ENCODE data around the gene TRIL. TPM values are rescaled to one million over a fixed set of nuclear protein-coding genes. Genes with fewer than 3 reads are reported as not detected.

Gene TRIL
- total and polyA plus RNA-seq, 2 of the 4 experiments (the other 2 are of a cell fraction) = under 0.01 to 0.09 TPM

DNA sequence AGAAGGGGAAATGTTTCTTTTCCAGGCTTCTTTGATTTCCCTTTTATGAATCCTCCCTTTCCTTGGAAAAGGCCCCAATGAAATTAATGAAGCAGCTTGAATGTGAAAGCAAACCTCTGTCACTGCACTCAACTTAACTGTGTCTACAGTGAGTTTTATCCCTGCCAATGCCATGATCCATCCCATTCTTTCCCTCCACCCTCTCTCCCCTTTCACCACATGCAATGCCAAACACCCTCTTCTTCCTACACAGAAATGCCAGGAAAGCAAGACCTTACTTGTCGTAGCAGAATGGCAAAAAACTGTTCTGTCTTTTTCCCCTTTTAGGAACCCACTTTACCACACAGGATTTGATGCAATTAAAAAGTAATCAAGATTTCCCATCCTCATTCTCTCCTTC, 47.3 kb upstream of the TRIL start:
- Histone ChIP-seq H2BK20ac (ENCODE audit: low read depth, low read length) (no peak overlapping the region), H3K27me3 (ENCODE audit: control insufficient read depth, insufficient read depth, low read length) (peaks cover 12% of the 10 kb centered on the region), H3K27ac (ENCODE audit: insufficient read depth, low read length) (no peak overlapping the region), H3K4me1 (ENCODE audit: control insufficient read depth, insufficient read depth, low read length) (no peaks in the 10 kb centered on the region), H2BK120ac (ENCODE audit: low read depth, low read length) (no peak overlapping the region), H4K20me1 (ENCODE audit: insufficient read depth, low read length) (no peaks in the 10 kb centered on the region), H2AK5ac (ENCODE audit: low read depth, low read length) (no peak overlapping the region), H3K4ac (ENCODE audit: low read depth, low read length) (no peak overlapping the region), H3K9me1 (ENCODE audit: insufficient read depth, low read length) (no peaks in the 10 kb centered on the region), H3K79me1 (ENCODE audit: low read depth in 1 of 2, low read length in 2 of 2) (no peaks in the 10 kb centered on the region), H3K4me2 (ENCODE audit: low read depth, low read length) (no peak overlapping the region), H3K9me3 (ENCODE audit: control insufficient read depth, insufficient read depth, low read length) (no peaks in the 10 kb centered on the region), H3K36me3 (ENCODE audit: control insufficient read depth, insufficient read depth, low read length) (no peaks in the 10 kb centered on the region), H3K4me3 (ENCODE audit: insufficient read depth, low read depth, low read length) (no peak overlapping the region), H3K18ac (ENCODE audit: low read depth, low read length) (no peak overlapping the region), H3K56ac (ENCODE audit: extremely low read depth, insufficient read depth, low read length) (no peak overlapping the region), H4K8ac (ENCODE audit: low read depth in 2 of 2, low read length in 2 of 2) (no peak overlapping the region), H2AK9ac (replicated peaks; ENCODE audit: low read depth, low read length, poor library complexity) (no peak overlapping the region), H2BK15ac (ENCODE audit: low read depth, low read length) (no peak overlapping the region), H4K5ac (ENCODE audit: low read depth, low read length) (no peak overlapping the region), H2AFZ (replicated peaks; ENCODE audit: low read length, poor library complexity) (no peak overlapping the region), H3K14ac (replicated peaks; ENCODE audit: low read depth, low read length) (no peak overlapping the region), H3K23ac (ENCODE audit: low read depth, low read length) (no peak overlapping the region), H4K91ac (ENCODE audit: insufficient read depth, low read depth, low read length) (no peak overlapping the region), H3K9ac (ENCODE audit: low read depth, low read length) (no peak overlapping the region), H2BK5ac (ENCODE audit: low read depth, low read length, poor library complexity, severe bottlenecking) (no peak overlapping the region)
- ChIA-PET POLR2A (ENCODE audit: unreplicated experiment) (no interaction called here), CTCF (no interaction called here)
- 33% methylated on average over 1 of the region's 1 CpG; no CpG with 5 or more reads in 1 of the 2 experiments for WGBS, 2 experiments (ENCODE audit: extremely low coverage in 2 of 2, insufficient read length in 1 of 2)
- dilution Hi-C loops (cut with HindIII; ENCODE audit: low sequenced_read_pairs, unreplicated experiment) = no loop called here
- DNase-seq (no peak), ATAC-seq (ENCODE audit: low read depth) (no peak)
- intact Hi-C loops (cut with micrococcal nuclease) = no loop called here
- in situ Hi-C loops (cut with MboI; ENCODE audit: low sequenced_read_pairs) = no loop called here
- BruUV-seq (replicated peaks) = no TSS peak
- no peak for TF ChIP-seq POLR2A (IDR thresholded peaks at IDR 0.05; ENCODE audit: low read depth, low read length)
- no peak for TF ChIP-seq MAFK (IDR thresholded peaks at IDR 0.05; ENCODE audit: low read depth, low read length)
- TF ChIP-seq RFX5 (IDR thresholded peaks at IDR 0.05; ENCODE audit: low read depth, low read length) = no peak
- TF ChIP-seq MAZ (IDR thresholded peaks at IDR 0.05; ENCODE audit: borderline replicate concordance, low read depth, low read length) = no peak
- no peak for TF ChIP-seq CEBPB (IDR thresholded peaks at IDR 0.05; ENCODE audit: low read depth, low read length)
- no peak for TF ChIP-seq MXI1 (IDR thresholded peaks at IDR 0.05; ENCODE audit: borderline replicate concordance, low read depth, low read length)
- TF ChIP-seq, protein P1, sequence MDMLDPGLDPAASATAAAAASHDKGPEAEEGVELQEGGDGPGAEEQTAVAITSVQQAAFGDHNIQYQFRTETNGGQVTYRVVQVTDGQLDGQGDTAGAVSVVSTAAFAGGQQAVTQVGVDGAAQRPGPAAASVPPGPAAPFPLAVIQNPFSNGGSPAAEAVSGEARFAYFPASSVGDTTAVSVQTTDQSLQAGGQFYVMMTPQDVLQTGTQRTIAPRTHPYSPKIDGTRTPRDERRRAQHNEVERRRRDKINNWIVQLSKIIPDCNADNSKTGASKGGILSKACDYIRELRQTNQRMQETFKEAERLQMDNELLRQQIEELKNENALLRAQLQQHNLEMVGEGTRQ (IDR thresholded peaks at IDR 0.05; ENCODE audit: low read depth, low read length) = no peak
- TF ChIP-seq CTCF (conservative IDR thresholded peaks at IDR 0.05; ENCODE audit: low read depth, low read length) = no peak
- TF ChIP-seq RAD21 (IDR thresholded peaks at IDR 0.05; ENCODE audit: low read length) = no peak
- TF ChIP-seq CHD1 (IDR thresholded peaks at IDR 0.05; ENCODE audit: low read depth, low read length) = no peak
- TF ChIP-seq FOS (IDR thresholded peaks at IDR 0.05; ENCODE audit: low read depth, low read length) = no peak
- TF ChIP-seq, protein P2, sequence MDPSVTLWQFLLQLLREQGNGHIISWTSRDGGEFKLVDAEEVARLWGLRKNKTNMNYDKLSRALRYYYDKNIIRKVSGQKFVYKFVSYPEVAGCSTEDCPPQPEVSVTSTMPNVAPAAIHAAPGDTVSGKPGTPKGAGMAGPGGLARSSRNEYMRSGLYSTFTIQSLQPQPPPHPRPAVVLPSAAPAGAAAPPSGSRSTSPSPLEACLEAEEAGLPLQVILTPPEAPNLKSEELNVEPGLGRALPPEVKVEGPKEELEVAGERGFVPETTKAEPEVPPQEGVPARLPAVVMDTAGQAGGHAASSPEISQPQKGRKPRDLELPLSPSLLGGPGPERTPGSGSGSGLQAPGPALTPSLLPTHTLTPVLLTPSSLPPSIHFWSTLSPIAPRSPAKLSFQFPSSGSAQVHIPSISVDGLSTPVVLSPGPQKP (IDR thresholded peaks at IDR 0.05; ENCODE audit: borderline replicate concordance, low read depth, low read length) = no peak
- TF ChIP-seq SMC3 (IDR thresholded peaks at IDR 0.05; ENCODE audit: low read depth, low read length) = no peak
- no peak for TF ChIP-seq NFE2L2 (IDR thresholded peaks at IDR 0.05; ENCODE audit: low read depth, low read length)
- TF ChIP-seq RCOR1 (IDR thresholded peaks at IDR 0.05; ENCODE audit: insufficient replicate concordance, low read length) = no peak
- no peak for TF ChIP-seq BHLHE40 (IDR thresholded peaks at IDR 0.05; ENCODE audit: low read depth, low read length)
